HTR-8/SVneo (cell line): ENCODE data around the gene SENP6.

Experiments used
- DNase-seq: peaks from one replicate; pipeline ENCODE4 v3.0.0; 2011; ENCODE audit warnings: low spot score, mixed read lengths; ENCODE audit not compliant: insufficient read length
- FAIRE-seq: peaks from 2 replicates; lab custom pipeline; 2011; peaks lifted over from hg19 to GRCh38; lab: Jason Lieb, UNC

The SENP6 gene

GRCh38 chr6:75743971-75744370, 142.3 kb downstream of the SENP6 start:
- FAIRE-seq (no peak), DNase-seq (no peak)

- FAIRE-seq (no peak), DNase-seq (no peak)
Observed at GRCh38 chr6:75745404-75745803, 143.7 kb downstream of the SENP6 start.

- DNase-seq: no peak
- no peak for FAIRE-seq
Observed at GRCh38 chr6:75746221-75746620, 144.5 kb downstream of the SENP6 start.

GRCh38 chr6:75747152-75747992, 145.7 kb downstream of the SENP6 start:
- DNase-seq: no peak
- no peak for FAIRE-seq

DNA sequence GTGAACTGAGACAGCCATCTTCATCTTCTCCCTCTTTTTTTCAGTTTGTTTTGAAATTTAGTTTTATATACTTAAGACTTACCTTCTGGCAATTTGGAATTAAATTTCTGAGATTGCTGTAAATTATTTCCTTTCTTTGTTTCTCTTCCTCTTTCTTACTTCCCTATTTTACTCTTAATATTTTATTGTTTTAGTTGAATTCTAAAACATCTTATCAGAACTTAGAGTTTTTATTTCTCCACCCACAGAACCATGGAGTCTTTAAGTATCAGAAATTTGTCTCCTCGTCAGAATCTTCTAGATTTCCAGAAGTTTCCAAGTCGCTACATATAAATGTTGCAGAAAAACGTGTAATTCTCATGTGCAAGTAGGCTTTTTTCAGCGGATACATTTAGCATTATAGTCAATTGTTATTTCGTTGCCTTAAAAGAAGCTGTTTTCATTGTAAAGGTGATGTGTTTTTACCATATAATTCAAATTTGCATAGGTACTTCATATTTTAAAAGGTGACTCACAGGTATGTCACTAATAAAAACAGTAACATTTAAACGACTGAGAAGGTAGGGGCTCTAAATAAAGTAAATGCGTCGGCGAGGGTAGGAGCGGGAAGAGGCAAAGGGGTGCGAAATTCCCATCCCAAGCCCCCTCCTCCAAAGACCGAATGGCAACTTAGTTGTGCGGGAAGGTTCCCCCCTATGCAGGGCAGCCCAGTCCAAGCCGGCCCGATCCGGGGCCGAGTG, 146.5 kb downstream of the SENP6 start:
- FAIRE-seq (no peak), DNase-seq (no peak)

DNA sequence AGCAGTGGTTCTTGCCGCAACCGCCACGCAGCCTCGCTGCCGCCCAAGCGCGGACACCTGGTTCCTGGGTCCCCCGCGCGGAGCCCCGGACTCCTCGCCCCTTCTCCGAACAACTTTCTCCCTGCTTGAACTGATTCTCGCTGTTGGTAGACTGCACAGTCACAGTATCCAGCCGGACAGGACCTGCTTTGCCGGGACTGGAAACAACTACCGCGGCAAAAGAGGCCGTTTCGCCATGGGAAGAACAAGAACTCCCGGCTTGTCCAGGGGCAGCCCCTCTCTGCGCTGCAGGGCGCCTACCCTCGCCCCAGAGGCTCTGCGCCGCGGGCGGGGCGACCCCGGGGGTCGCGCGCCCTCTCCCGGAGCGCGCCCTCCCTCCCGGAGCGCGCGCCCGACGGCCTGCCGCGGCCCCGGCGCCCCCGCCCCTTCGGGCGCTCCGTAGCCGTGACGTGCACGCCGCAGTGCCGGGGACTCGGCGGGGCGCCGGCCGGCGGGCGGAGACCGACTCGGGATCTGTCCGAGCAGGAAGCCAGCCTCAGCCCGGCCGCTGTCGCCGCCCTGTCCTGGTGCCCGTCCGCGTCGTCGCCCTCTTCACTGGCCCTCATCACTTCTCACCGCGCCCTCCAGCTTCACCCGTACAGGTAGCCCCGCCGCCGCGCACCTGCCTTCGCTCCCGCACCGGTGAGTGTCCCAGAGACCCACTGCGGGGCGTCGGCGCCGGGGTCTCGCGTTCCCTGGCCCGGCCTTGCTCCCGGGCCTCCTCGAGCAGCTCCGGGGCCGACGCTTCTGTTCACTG, 147.3 kb downstream of the SENP6 start, which contains the start of gene MYO6:
MYO6 (plus strand) TSS at position 497 of the 796 bp plus-strand sequence. CDS start 68,309 bp downstream, outside the sequence.
- FAIRE-seq (peak; percentile 40), DNase-seq (peak; percentile 53)

GRCh38 chr6:75751443-75751842, 149.8 kb downstream of the SENP6 start:
- FAIRE-seq (no peak), DNase-seq (no peak)

DNA sequence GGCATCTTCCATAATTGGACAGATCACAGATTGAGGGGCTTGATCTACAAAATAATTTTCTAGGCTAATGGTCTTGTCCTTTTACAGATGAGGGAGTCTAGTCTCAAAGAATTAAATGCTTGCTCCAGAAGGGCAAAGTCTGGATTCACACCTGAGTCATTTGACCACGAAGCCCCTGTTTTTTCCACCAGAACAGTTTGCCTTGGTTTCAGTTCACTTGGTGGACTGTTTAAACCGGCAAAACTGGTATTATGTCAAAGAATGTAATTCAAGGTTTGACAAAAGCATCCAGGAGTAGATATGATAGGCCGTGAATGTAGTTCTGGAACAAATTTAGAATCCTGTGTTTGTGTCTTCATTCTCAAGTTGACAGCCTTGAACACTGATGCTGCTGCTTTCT, 150.7 kb downstream of the SENP6 start:
- DNase-seq: no peak
- FAIRE-seq: no peak

- FAIRE-seq (no peak), DNase-seq (no peak)
Observed at GRCh38 chr6:75755704-75756103, 154.0 kb downstream of the SENP6 start.

DNA sequence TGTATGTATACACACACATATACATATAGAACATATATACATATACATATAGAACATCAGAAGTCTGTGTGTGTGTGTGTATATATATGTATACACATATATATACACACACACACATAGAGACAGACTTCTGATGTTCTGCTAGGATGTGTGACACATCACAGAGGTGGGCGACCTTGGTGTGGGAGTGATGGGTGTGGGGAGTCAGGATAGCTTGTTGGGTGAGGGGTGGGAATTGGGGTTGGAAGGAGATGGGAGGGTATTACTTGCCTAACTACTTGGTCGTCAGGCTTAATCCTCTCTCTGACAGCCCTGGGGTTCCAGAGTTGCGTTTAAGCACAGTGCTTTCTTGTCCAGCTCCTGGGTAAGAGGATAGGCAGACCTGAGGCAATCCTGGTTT, 155.6 kb downstream of the SENP6 start:
- no peak for DNase-seq
- FAIRE-seq: no peak

DNA sequence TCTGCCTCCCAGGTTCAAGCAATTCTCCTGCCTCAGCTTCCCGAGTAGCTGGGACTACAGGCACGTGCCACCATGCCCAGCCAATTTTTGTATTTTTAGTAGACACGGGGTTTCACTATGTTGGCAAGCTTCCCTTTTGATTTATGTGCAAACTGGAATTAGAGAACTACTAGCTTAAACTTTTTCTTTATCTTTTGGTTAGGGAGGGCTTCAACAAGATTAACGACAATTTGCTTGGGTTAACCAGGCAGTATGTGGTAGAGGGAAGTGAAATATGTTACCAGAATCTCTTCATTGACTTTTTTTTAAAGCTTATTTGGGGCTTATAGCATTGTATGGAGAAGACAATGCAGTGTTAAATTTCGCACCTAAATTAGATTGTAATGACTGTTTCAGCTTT, 156.4 kb downstream of the SENP6 start:
- FAIRE-seq (no peak), DNase-seq (no peak)

- no peak for FAIRE-seq
- DNase-seq: no peak
Observed at GRCh38 chr6:75759207-75759606, 157.5 kb downstream of the SENP6 start.

DNA sequence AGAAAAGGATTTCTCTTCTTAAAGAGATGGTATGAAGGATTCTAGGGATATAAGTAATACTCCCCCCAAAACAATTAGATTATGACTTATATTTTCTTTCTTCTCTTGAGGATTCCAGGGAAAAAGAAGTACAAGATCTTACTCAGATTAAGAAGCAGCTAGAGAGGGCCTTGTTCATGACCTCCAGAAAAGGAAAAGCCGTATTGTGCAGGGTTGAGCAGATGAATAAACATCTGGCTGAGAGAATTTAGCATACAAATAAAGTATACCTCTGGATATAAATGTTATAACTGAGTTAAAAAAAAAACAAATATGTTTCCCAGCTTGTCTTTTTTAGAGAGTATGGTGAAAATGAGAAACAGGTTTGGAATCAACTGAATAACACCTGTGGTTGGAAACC, 158.6 kb downstream of the SENP6 start:
- no peak for FAIRE-seq
- no peak for DNase-seq

DNA sequence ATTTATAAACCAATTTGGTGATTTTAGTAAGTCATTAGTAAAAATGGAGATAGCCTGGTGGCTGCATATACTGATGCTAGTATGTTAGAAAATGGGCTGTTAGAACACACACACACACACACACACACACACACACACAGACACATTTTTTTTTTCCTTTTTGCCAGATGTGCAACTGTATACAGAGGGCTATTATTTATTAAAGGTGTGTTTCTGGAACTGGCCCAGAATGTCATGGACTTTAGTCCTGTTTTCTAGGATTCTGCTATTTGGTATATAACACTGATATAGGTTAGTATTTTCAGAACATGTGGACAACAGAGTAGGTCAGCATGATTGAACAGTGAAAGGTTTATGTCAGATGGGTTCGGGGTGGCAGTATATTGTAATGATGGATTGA, 159.8 kb downstream of the SENP6 start:
- no peak for FAIRE-seq
- DNase-seq: no peak

DNA sequence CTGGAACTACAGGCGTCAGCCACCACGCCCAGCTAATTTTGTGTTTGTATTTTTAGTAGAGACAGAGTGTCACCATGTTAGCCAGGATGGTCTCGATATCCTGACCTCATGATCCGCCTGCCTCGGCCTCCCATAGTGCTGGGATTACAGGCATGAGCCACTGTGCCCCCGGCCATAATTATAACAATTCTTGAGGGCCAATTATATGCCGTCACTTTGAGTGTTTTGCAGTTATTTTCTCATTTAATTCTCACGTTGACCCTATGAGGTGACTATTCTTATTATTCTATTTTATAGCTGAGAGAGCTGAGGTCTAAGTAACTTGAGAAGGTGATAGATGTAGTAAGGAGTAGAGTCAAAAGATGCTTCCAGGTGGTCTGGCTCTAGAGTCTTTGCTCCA, 160.4 kb downstream of the SENP6 start:
- FAIRE-seq: no peak
- DNase-seq: no peak

DNA sequence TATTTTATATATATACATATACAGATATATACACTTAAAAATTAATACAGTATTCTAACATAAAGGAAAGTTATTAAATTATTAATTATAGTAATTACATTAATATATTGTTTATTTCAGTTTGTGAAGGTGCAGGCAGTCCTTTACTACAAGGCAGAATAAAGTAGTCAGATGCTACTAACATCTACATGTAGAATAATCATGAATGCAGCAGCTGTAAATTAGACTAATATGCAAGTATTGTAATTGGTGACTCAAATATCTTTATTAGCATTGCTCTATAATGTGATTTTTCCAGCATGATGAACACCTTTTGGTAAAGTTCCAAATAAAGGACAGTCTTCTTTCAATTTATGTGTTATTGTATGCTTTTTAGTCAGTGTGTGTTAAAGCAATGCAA, 164.7 kb downstream of the SENP6 start:
- no peak for FAIRE-seq

More for the DNA sequence above, 164.7 kb downstream of the SENP6 start:
- no peak for DNase-seq
